ENCODE data around the gene CD84.
A peak's percentile ranks its signal among the peaks of the same experiment; 100 is the strongest.
"Not testable (repeated sequence)": the region's sequence is repeated elsewhere in the genome, so short reads cannot be mapped to it uniquely, and the experiment has no call there.

The CD84 gene

GRCh38 chr1:160499631-160500030 is 79.7 kb downstream of the CD84 start:
- Histone ChIP-seq H3F3A (ENCODE audit: control insufficient read depth, insufficient read depth) (no peaks in the 10 kb centered on the region), H3K4me2 (ENCODE audit: low read length) (no peak overlapping the region), H3K79me2 (ENCODE audit: control insufficient read depth, low read length) (peaks cover 35% of the 10 kb centered on the region), H3K9me2 (replicated peaks; ENCODE audit: control insufficient read depth, low read length) (no peaks in the 10 kb centered on the region), H3K27ac (ENCODE audit: low read depth, low read length) (no peak overlapping the region), H3K4me3 (ENCODE audit: low read length) (no peak overlapping the region), H3K36me3 (ENCODE audit: control insufficient read depth, low read length) (peaks cover 74% of the 10 kb centered on the region), H3K27me3 (ENCODE audit: control insufficient read depth, low read length) (no peaks in the 10 kb centered on the region), H4K20me1 (ENCODE audit: control insufficient read depth, insufficient read depth, low read depth, low read length) (no peaks in the 10 kb centered on the region), H3K9me3 (ENCODE audit: control insufficient read depth, insufficient read depth, low read length) (peaks cover 22% of the 10 kb centered on the region; the same call in 1 of the 2 replicates), H3K4me1 (ENCODE audit: control insufficient read depth, low read length) (peaks cover 13% of the 10 kb centered on the region; the same call in 1 of the 2 replicates)
- no peak for TF ChIP-seq CTCF (IDR thresholded peaks at IDR 0.05; ENCODE audit: low read depth, low read length, poor library complexity, severe bottlenecking)
- no peak for TF ChIP-seq EZH2phosphoT487 (IDR thresholded peaks at IDR 0.05; ENCODE audit: borderline replicate concordance, low read length)

GRCh38 chr1:160498301-160499065 is 80.8 kb downstream of the CD84 start:
- H3K4me1 ChIP-seq (ENCODE audit: control insufficient read depth, low read length); H3K27ac ChIP-seq (ENCODE audit: low read depth, low read length); H3K27me3 ChIP-seq (ENCODE audit: control insufficient read depth, low read length); H3F3A ChIP-seq (ENCODE audit: control insufficient read depth, insufficient read depth); H3K9me2 ChIP-seq (replicated peaks; ENCODE audit: control insufficient read depth, low read length); H4K20me1 ChIP-seq (ENCODE audit: control insufficient read depth, insufficient read depth, low read depth, low read length); H3K4me2 ChIP-seq (ENCODE audit: low read length); H3K4me3 ChIP-seq (ENCODE audit: low read length): not testable (repeated sequence)
- H3K79me2 ChIP-seq (ENCODE audit: control insufficient read depth, low read length): peaks cover 25% of the 10 kb centered on the region
- H3K9me3 ChIP-seq (ENCODE audit: control insufficient read depth, insufficient read depth, low read length): peaks cover 22% of the 10 kb centered on the region; the same call in 1 of the 2 replicates
- peaks cover 78% of the 10 kb centered on the region for H3K36me3 ChIP-seq (ENCODE audit: control insufficient read depth, low read length)

- Histone ChIP-seq H3K36me3 (ENCODE audit: control insufficient read depth, low read length) (peaks cover 84% of the 10 kb centered on the region), H3F3A (ENCODE audit: control insufficient read depth, insufficient read depth) (no peaks in the 10 kb centered on the region), H3K9me3 (ENCODE audit: control insufficient read depth, insufficient read depth, low read length) (peaks cover 17% of the 10 kb centered on the region; the same call in 1 of the 2 replicates), H4K20me1 (ENCODE audit: control insufficient read depth, insufficient read depth, low read depth, low read length) (no peaks in the 10 kb centered on the region), H3K4me2 (ENCODE audit: low read length) (no peak overlapping the region), H3K79me2 (ENCODE audit: control insufficient read depth, low read length) (peaks cover 10% of the 10 kb centered on the region; the same call in 1 of the 2 replicates), H3K4me3 (ENCODE audit: low read length) (no peak overlapping the region), H3K4me1 (ENCODE audit: control insufficient read depth, low read length) (peaks cover 26% of the 10 kb centered on the region), H3K27me3 (ENCODE audit: control insufficient read depth, low read length) (no peaks in the 10 kb centered on the region), H3K9me2 (replicated peaks; ENCODE audit: control insufficient read depth, low read length) (no peaks in the 10 kb centered on the region), H3K27ac (ENCODE audit: low read depth, low read length) (no peak overlapping the region)
- TF ChIP-seq EZH2phosphoT487 (IDR thresholded peaks at IDR 0.05; ENCODE audit: borderline replicate concordance, low read length) (no peak), CTCF (IDR thresholded peaks at IDR 0.05; ENCODE audit: low read depth, low read length, poor library complexity, severe bottlenecking) (no peak)
These were observed 83.0 kb downstream of the CD84 start for GRCh38 chr1:160496334-160496733.

GRCh38 chr1:160494620-160495019 is 84.7 kb downstream of the CD84 start:
- Histone ChIP-seq H3K4me1 (ENCODE audit: control insufficient read depth, low read length) (peaks cover 39% of the 10 kb centered on the region), H3K79me2 (ENCODE audit: control insufficient read depth, low read length) (peaks cover 13% of the 10 kb centered on the region), H4K20me1 (ENCODE audit: control insufficient read depth, insufficient read depth, low read depth, low read length) (no peaks in the 10 kb centered on the region), H3K9me3 (ENCODE audit: control insufficient read depth, insufficient read depth, low read length) (peaks cover 10% of the 10 kb centered on the region; the same call in 1 of the 2 replicates), H3K27me3 (ENCODE audit: control insufficient read depth, low read length) (no peaks in the 10 kb centered on the region), H3K36me3 (ENCODE audit: control insufficient read depth, low read length) (peaks cover 86% of the 10 kb centered on the region), H3K4me2 (ENCODE audit: low read length) (no peak overlapping the region), H3K27ac (ENCODE audit: low read depth, low read length) (no peak overlapping the region), H3F3A (ENCODE audit: control insufficient read depth, insufficient read depth) (peaks cover 6% of the 10 kb centered on the region), H3K4me3 (ENCODE audit: low read length) (no peak overlapping the region), H3K9me2 (replicated peaks; ENCODE audit: control insufficient read depth, low read length) (no peaks in the 10 kb centered on the region)
- TF ChIP-seq EZH2phosphoT487 (IDR thresholded peaks at IDR 0.05; ENCODE audit: borderline replicate concordance, low read length): no peak
- TF ChIP-seq CTCF (IDR thresholded peaks at IDR 0.05; ENCODE audit: low read depth, low read length, poor library complexity, severe bottlenecking): peak; percentile 58

All from DOHH2 (cell line).